Islet precursor cell (in vitro differentiated cells): Measurements from ENCODE around the gene MED1.

Experiments
- DNase-seq: peaks from one replicate; pipeline ENCODE4 v3.0.0-alpha.2; 2018

The MED1 gene

DNA sequence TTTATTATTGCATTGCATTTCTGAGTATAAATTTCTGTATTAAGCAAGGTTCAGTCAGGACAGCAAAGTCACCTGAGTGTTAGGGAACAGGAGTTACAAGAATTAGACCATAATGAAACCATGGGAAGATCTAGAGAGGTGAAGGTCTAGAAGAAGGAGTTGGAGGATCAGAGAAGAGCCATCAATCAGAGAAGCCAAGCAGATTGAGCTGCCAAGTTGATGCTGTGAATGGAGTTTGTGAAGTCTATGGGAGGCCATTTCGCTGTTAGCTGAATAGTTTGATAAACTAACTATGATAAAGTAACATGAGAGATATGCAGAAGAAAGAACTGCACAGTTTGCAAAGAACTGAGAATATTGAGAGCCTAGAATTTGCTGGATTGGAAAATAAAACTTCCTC, 90.0 kb downstream of the MED1 start:
- no peak for DNase-seq

DNA sequence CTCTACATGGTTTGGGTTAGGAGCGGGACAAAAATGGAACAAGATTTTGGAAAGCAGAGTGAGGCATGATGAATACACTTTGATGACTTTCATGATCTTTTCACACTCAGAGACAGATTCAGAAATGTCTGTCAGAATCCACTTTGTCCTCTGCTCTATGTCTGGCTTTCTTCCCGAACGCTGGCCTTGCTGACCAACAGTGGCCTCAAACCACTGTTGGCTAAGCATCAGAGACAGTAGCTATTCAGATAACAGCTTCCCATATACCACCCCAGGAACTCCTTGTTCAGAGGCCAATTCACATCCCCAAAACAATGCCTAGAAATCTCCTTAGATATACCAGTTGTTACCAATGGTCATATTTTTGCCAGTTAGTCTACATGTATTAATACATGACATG, 90.5 kb downstream of the MED1 start:
- DNase-seq = no peak

DNA sequence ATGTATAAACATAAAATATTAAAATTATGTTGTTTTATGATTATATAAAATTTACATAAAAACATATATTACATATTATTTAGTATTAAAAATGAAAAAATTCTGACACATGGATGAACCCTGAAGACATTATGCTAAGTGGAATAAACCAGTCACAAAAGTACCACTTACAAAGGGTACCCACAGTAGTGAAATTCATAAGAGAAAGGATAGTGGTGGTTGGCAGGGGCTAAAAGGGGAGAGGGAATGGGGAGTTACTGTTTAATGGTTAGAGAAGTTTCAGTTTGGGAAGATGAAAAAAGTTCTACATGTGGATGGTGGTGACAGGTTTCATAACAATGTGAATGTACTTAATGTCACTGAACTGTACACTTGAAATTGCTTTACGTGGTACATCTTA, 91.1 kb downstream of the MED1 start:
- no peak for DNase-seq

DNA sequence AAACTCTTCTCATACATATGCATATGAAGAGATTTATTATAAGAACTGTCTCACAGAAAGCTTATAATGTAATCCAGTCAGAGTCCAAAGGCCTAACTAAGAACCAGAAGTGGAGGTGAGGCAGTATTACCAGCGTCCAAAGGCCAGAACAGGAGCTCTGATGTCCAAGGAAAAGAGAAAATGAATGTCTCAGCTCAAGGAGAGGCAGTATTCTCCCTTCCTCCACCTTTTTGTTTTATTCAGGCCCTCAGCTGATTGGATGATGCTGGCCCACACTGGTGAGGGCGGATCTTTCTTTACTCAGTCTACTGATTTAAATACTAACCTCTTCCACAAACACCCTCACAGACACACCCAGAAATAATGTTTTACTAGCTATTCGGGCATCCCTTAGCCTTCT, 93.1 kb downstream of the MED1 start:
- DNase-seq = no peak

DNA sequence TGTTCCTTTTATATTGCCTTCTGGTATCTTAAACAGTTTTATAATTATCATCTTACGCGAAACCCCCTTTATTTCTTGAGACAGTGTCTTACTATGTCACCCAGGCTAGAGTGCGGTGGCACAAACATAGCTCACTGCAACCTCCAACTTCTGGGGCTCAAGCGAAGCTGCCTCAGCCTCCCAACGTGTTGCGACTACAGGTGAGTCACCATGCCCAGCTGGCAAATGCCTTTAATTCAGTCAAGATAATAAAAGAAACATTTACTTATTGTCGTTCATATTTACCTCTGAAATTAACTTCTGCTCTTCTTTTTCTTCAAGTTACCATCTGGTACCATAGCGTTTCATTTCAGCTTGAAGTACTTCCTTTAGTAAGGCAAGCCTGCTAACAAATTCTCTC, 93.6 kb downstream of the MED1 start:
- no peak for DNase-seq
